Measurements from ENCODE around the gene ST7.

ST7 gene

GRCh38 chr7:117132321-117133120 lies 179.2 kb downstream of the ST7 start:
- peak; percentile 46 for DNase-seq (ENCODE audit: low spot score)

DNA sequence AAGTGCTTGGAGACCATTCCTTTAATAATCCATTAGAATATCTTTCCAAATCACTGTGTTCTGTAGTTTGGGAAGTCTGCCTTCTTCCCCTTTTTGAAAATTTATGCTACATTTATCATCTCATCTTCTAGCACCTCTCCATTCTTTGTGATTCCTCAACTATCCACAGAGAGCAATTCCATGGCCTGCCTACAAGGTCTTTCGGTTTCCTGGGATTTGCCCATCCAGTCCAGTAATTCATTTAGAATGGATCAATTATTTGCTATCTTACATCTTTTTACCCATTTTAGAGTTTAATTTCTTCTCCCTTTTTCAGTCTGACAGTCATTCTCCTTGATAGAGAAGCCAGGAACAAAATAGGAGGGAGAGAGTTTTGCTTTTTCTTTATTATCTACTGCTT lies 179.8 kb downstream of the ST7 start:
- DNase-seq (ENCODE audit: low spot score) = no peak

- DNase-seq (ENCODE audit: low spot score) = no peak
Measured at GRCh38 chr7:117134411-117134810, 181.1 kb downstream of the ST7 start.

- no peak for DNase-seq (ENCODE audit: low spot score)
Measured at GRCh38 chr7:117134889-117135552, 181.7 kb downstream of the ST7 start.

DNA sequence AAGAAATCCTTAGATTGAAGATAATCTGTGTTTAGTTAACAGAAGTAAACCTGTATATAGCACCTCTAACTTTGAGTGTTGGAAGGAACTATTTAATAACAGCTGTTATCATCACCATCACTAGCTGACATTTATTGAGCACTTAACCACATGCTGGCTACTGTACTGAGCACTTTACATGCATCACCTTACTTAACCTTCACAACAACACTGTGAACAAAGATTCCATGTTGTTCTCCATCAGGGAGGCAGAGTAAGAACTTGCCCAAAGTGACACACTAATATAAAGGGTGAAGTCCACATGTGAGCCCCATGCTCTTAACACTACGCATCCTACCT lies 182.2 kb downstream of the ST7 start:
- no peak for DNase-seq (ENCODE audit: low spot score)

DNA sequence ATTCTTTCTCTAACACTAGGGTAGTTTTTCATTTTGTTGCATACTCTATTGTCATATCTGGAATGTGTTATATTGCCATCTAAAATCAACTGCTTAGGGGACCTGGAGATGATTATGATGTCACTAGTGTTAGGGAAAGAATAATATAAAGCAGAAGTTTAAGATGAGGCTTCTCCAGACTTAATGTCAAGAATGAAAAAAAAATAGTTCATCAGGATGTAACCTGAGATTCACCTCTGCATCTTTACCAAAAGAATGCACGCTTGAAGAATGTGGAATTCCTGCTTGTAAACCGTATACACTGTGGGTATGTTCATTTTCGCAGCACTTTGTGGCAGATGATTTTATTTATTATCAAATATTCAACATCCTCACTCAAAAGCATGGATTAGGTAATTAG lies 184.6 kb downstream of the ST7 start:
- no peak for DNase-seq (ENCODE audit: low spot score)

GRCh38 chr7:117138495-117138894 lies 185.2 kb downstream of the ST7 start:
- DNase-seq (ENCODE audit: low spot score) = no peak

DNA sequence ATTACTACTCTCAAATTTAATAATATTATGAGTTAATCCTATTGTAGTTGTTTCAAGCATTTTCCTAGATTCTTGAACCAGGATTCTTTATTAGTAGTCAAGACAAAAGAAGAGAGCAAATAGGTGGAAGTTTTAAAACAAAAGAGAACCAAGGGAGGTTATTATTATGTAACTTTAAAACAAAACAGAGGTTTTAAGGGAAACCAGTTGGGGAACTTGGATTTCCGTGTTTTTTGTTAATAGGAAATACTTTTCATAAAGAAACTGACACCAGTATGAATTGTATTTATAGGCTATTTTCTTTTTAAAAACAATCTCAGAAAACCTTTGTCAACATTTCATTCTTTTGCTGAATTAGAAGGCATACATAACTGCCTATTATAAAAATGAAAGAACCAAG lies 185.7 kb downstream of the ST7 start:
- no peak for DNase-seq (ENCODE audit: low spot score)

GRCh38 chr7:117139397-117139984 lies 186.2 kb downstream of the ST7 start:
- no peak for DNase-seq (ENCODE audit: low spot score)

DNA sequence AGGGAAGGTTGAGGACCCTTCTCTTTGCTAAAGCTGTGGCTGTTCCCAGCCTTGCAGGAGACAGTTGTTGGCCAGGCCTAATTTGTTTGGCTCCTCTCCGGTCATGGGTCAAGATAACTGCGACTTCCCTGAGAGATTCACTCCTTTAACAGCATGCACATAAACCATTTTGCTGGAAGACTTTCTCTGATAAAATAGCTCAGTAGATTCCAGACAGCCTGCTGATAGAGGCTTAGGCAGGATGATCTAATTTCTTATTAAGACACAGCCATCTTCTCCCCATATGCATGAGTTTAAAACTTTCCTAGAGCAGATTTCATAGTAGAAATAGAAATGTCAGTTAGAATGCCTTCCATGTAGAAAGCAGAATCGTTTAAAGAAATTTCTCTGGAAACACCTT lies 187.6 kb downstream of the ST7 start:
- DNase-seq (ENCODE audit: low spot score) = no peak

DNA sequence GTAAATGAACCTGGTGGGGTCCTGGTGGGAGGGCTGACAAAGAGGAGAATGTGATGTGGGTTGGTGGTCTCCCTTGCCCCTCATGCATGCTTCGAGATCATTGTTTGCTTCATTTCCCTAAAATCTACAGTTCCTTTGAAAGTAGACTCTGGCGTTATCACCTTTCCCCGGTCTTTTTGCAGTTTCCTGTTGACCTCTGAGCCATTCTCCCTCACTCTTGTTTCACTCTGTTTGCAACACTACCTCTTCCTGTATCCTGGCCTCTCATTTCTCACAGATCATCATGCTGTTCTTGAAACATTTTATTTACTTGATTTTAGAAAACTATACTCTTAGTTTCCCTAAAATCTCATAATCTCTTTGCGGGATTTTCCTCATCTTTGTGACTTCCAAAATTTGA lies 189.8 kb downstream of the ST7 start:
- no peak for DNase-seq (ENCODE audit: low spot score)

DNA sequence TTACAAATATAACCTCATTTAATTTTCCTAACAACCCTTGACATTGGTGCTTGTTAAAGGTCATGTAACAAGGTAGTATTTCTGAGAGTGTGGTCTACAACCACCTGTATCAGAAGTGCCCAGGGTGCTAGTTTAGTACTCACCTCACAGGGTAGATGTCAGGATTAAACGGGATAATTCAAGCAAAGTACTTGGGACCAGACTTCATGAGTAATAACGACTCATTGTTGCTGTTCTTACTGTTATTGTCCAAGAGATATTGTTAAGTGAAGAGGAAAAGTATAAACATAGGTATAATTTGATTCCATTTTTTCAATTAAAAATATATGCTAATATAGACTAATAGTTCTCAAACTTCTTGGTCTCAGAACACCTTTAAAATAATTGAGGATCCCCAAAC lies 190.3 kb downstream of the ST7 start:
- DNase-seq (ENCODE audit: low spot score) = no peak

- DNase-seq (ENCODE audit: low spot score) = no peak
Measured at GRCh38 chr7:117145333-117145732, 192.0 kb downstream of the ST7 start.

GRCh38 chr7:117146059-117146458 lies 192.8 kb downstream of the ST7 start:
- no peak for DNase-seq (ENCODE audit: low spot score)

DNA sequence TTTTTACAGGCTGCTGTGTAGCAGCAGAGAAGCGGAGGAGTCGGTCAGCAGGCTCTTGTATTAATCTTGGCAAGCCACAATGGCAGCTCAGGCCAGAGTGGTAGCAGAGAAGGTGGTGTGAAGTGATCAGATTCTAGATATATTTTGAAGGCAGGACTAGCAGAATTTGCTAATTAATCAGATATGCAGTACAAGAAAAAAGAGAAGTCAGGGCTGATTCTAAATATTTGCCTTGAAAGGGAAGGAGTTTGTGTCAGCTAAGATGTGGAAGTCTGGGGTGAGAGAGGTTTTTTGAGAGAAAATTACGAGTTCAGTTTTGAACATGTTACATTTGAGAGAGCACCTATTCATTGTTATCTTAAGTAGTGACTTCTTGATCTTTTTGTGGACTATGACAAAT lies 193.2 kb downstream of the ST7 start:
- no peak for DNase-seq (ENCODE audit: low spot score)

DNA sequence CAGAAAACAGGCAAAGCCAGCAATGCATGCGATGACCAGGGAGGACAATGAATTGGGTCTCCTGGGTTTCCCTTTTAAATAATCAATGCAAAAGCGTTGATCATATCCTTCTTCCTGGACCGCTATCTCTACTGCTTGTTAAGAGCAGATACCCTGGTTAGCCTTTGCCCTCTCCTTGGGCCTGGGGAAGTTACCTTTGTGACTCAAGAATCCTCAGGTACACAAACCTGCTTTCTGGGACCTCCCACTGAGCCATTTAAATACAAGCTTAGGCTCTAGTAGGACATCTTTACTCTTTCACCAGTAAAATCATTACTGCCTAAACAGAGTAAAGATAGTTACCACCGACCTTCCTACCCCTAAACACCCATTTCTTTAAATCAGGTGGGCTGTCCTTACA lies 195.7 kb downstream of the ST7 start:
- no peak for DNase-seq (ENCODE audit: low spot score)

GRCh38 chr7:117149692-117150091 lies 196.4 kb downstream of the ST7 start:
- DNase-seq (ENCODE audit: low spot score) = no peak

DNA sequence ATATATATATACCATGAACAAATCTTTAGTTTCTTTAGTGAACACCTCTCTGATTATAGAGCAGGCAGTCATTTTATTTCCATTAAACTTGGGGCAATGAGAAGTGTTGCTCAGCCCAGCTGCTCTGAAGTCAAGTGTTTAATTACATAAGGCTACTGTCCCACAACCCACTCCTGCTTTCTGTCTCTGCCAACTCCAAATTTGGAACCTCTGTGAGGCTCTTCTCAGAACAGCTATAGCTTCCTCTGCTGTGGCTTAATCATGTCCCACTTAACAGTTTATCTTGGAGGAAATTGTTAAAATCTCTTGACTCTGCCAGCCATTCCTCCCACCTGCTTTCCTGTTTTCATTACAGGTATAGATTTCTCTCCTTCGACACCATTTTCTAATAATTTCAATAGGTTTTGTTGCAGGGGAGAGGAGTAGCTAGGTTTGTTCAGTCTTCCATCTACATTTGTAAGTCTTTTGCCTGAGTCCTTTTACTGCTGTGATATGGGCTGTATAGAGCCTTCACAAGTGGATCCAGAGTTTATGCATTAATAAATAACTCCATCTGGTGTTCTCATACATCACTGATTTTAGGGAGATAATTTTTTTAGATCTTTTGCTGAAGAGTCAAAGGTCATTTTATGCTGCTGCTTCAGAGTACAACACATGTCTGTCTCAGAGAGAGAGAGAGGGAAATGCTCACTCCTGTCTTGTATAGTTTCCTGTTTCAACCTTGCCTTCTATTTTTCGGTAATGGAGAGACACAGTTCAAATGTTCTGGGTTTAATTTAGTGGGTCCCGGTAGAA lies 199.1 kb downstream of the ST7 start:
- DNase-seq (ENCODE audit: low spot score) = no peak

DNA sequence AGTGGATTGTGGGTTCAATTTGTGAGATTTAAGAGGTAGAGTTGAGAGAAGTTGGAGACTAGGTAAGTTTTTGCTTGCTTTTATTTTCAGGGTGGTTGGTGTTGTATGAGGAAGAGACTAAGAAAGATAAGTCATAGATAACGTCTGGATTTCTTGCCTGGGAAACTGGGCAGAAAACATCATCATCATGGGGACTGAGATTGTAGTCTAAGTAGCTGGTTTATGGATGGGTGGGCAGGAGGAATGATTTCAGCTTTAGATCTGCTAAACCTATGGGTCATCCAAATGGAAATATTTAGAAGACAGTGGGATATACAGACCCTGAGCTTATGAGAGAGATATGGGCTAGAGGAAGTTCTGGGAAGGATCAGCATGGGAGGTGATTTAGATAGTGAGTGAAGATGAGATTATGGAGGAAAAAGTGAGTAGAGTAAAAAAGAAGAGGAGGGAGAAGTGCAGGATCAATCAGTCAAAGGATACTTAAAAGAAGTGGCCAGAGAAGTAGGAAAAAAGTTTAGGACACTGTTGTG lies 199.8 kb downstream of the ST7 start:
- DNase-seq (ENCODE audit: low spot score) = no peak

DNA sequence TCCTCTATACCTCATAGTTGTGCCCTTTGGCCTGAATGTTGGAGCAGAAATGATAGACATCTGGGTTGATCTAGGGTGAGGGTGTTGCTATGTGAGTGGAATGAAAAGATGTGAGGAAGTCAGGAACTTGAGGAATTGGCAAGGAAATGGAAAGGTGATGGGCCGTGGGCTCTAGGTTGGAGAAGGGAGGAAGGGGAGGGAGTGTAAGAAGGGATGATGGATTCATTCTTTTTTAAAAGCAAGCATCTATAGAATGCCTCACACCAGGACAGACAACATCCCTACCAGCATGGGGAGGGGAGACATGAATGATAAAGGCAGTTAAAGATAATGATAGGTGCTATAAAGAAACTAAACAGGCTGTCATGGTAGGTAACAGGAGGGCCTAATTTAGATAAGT lies 201.4 kb downstream of the ST7 start:
- DNase-seq (ENCODE audit: low spot score) = no peak

GRCh38 chr7:117155694-117156093 lies 202.4 kb downstream of the ST7 start:
- DNase-seq (ENCODE audit: low spot score) = no peak

All from LoVo (cell line).